ENCODE results near the gene LRMDA.

The LRMDA gene

GRCh38 chr10:75895259-75895658 is 463.8 kb downstream of the LRMDA start:
- no peak for DNase-seq (ENCODE audit: low read depth in 2 of 2, low spot score in 1 of 2)

GRCh38 chr10:75899816-75900390 is 468.5 kb downstream of the LRMDA start:
- no peak for DNase-seq (ENCODE audit: low read depth in 2 of 2, low spot score in 1 of 2)

GRCh38 chr10:75902816-75903215 is 471.4 kb downstream of the LRMDA start:
- no peak for DNase-seq (ENCODE audit: low read depth in 2 of 2, low spot score in 1 of 2)

- DNase-seq (ENCODE audit: low read depth in 2 of 2, low spot score in 1 of 2): no peak
Observed at GRCh38 chr10:75904499-75905283, 473.3 kb downstream of the LRMDA start.

GRCh38 chr10:75905490-75905889 is 474.1 kb downstream of the LRMDA start:
- DNase-seq (ENCODE audit: low read depth in 2 of 2, low spot score in 1 of 2): no peak

- no peak for DNase-seq (ENCODE audit: low read depth in 2 of 2, low spot score in 1 of 2)
Observed at GRCh38 chr10:75910032-75910431, 478.6 kb downstream of the LRMDA start.

- no peak for DNase-seq (ENCODE audit: low read depth in 2 of 2, low spot score in 1 of 2)
Observed at GRCh38 chr10:75911426-75911825, 480.0 kb downstream of the LRMDA start.

GRCh38 chr10:75916906-75917305 is 485.5 kb downstream of the LRMDA start:
- no peak for DNase-seq (ENCODE audit: low read depth in 2 of 2, low spot score in 1 of 2)

- DNase-seq (ENCODE audit: low read depth in 2 of 2, low spot score in 1 of 2): no peak
Observed at GRCh38 chr10:75919913-75920312, 488.5 kb downstream of the LRMDA start.

GRCh38 chr10:75922435-75922834 is 491.0 kb downstream of the LRMDA start:
- no peak for DNase-seq (ENCODE audit: low read depth in 2 of 2, low spot score in 1 of 2)

GRCh38 chr10:75924309-75924902 is 493.0 kb downstream of the LRMDA start:
- DNase-seq (ENCODE audit: low read depth in 2 of 2, low spot score in 1 of 2): no peak

- DNase-seq (ENCODE audit: low read depth in 2 of 2, low spot score in 1 of 2): no peak
Observed at GRCh38 chr10:75925999-75926398, 494.6 kb downstream of the LRMDA start.

GRCh38 chr10:75926763-75927162 is 495.3 kb downstream of the LRMDA start:
- DNase-seq (ENCODE audit: low read depth in 2 of 2, low spot score in 1 of 2): no peak

GRCh38 chr10:75928231-75928630 is 496.8 kb downstream of the LRMDA start:
- no peak for DNase-seq (ENCODE audit: low read depth in 2 of 2, low spot score in 1 of 2)

GRCh38 chr10:75929630-75930161 is 498.3 kb downstream of the LRMDA start:
- no peak for DNase-seq (ENCODE audit: low read depth in 2 of 2, low spot score in 1 of 2)

GRCh38 chr10:75932921-75933320 is 501.5 kb downstream of the LRMDA start:
- DNase-seq (ENCODE audit: low read depth in 2 of 2, low spot score in 1 of 2): no peak

- DNase-seq (ENCODE audit: low read depth in 2 of 2, low spot score in 1 of 2): no peak
Observed at GRCh38 chr10:75935240-75935639, 503.8 kb downstream of the LRMDA start.

- DNase-seq (ENCODE audit: low read depth in 2 of 2, low spot score in 1 of 2): no peak
Observed at GRCh38 chr10:75935650-75936400, 504.4 kb downstream of the LRMDA start.

- DNase-seq (ENCODE audit: low read depth in 2 of 2, low spot score in 1 of 2): no peak
Observed at GRCh38 chr10:75936841-75937240, 505.4 kb downstream of the LRMDA start.

- no peak for DNase-seq (ENCODE audit: low read depth in 2 of 2, low spot score in 1 of 2)
Observed at GRCh38 chr10:75937823-75938222, 506.4 kb downstream of the LRMDA start.

- DNase-seq (ENCODE audit: low read depth in 2 of 2, low spot score in 1 of 2): no peak
Observed at GRCh38 chr10:75938380-75939122, 507.1 kb downstream of the LRMDA start.

Measured in stimulated activated CD8-positive, alpha-beta memory T cell treated with anti-CD3 and anti-CD28 coated beads, Interleukin-4, amount 100 ng/mL, for 1 hour (primary cell).